GM23338 (cell line): ENCODE measurements around the gene TECTA. TPM values are rescaled to one million over a fixed set of nuclear protein-coding genes. Genes with fewer than 3 reads are reported as not detected.

Experiments
- ATAC-seq: fragments of 200-7000 bp; cut with Tn5 transposase; 3 replicates; pipeline ENCODE4 v1.9.1; 2020
- DNase-seq: peaks from one replicate; pipeline ENCODE4 v3.0.0-alpha.2; 2015; ENCODE audit warnings: low spot score
- H2AFZ ChIP-seq: fragments of 200-600 bp; sonication (generic); 2 replicates; pipeline ENCODE4 v1.8.0; 2016; ENCODE audit warnings: antibody characterized with exemption, mild to moderate bottlenecking, moderate library complexity
- H3F3A ChIP-seq: fragments of 200-600 bp; sonication (generic); replicated peaks from 2 replicates; pipeline ENCODE4 v1.8.0; 2017; ENCODE audit warnings: antibody characterized with exemption, mixed run types, low read depth
- H3K27ac ChIP-seq: fragments of 200-600 bp; sonication (generic); 2 replicates; pipeline ENCODE4 v1.6.1; 2016; ENCODE audit warnings: low read depth
- H3K27me3 ChIP-seq: fragments of 200-600 bp; sonication (generic); 2 replicates; pipeline ENCODE4 v1.8.0; 2016; ENCODE audit warnings: mild to moderate bottlenecking, mixed run types, moderate library complexity; ENCODE audit not compliant: insufficient read depth
- H3K36me3 ChIP-seq: fragments of 200-600 bp; sonication (generic); 2 replicates; pipeline ENCODE4 v1.8.0; 2016; ENCODE audit warnings: mild to moderate bottlenecking; ENCODE audit not compliant: insufficient read depth
- H3K4me1 ChIP-seq: fragments of 200-600 bp; sonication (generic); 2 replicates; pipeline ENCODE4 v1.8.0; 2016; ENCODE audit warnings: mild to moderate bottlenecking, moderate library complexity; ENCODE audit not compliant: insufficient read depth
- H3K4me2 ChIP-seq: fragments of 200-600 bp; sonication (generic); 2 replicates; pipeline ENCODE4 v1.7.1; 2017; ENCODE audit warnings: mixed run types
- H3K4me3 ChIP-seq: fragments of 200-600 bp; sonication (generic); 2 replicates; pipeline ENCODE4 v1.6.1; 2016; ENCODE audit warnings: mixed run types
- H3K79me2 ChIP-seq: fragments of 200-600 bp; sonication (generic); replicated peaks from 2 replicates; pipeline ENCODE4 v1.8.0; 2017; ENCODE audit warnings: mild to moderate bottlenecking; ENCODE audit not compliant: insufficient read depth
- H3K9me2 ChIP-seq: fragments of 200-600 bp; sonication (generic); 2 replicates; pipeline ENCODE4 v1.8.0; 2017; ENCODE audit not compliant: insufficient read depth
- H4K20me1 ChIP-seq: fragments of 200-600 bp; sonication (generic); replicated peaks from 2 replicates; pipeline ENCODE4 v1.8.0; 2017; ENCODE audit warnings: mild to moderate bottlenecking; ENCODE audit not compliant: insufficient read depth
- H3K27ac Mint-ChIP-seq: 2 replicates; pipeline ENCODE4 v1.8.0; 2020; ENCODE audit warnings: inconsistent platforms, mild to moderate bottlenecking, moderate library complexity, mixed read lengths
- H3K27me3 Mint-ChIP-seq: 3 replicates; pipeline ENCODE4 v1.8.0; 2022; ENCODE audit warnings: low read depth, mild to moderate bottlenecking, moderate library complexity, mixed read lengths, inconsistent platforms; ENCODE audit not compliant: insufficient read depth, poor library complexity
- H3K36me3 Mint-ChIP-seq: 3 replicates; pipeline ENCODE4 v1.8.0; 2021; ENCODE audit warnings: low read depth, mild to moderate bottlenecking, inconsistent platforms, moderate library complexity, mixed read lengths
- H3K4me1 Mint-ChIP-seq: 3 replicates; pipeline ENCODE4 v1.8.0; 2020; ENCODE audit warnings: mild to moderate bottlenecking, inconsistent platforms, mixed read lengths
- H3K4me3 Mint-ChIP-seq: 3 replicates; pipeline ENCODE4 v1.8.0; 2021; ENCODE audit warnings: moderate library complexity, mild to moderate bottlenecking, inconsistent platforms, mixed read lengths
- H3K9me3 Mint-ChIP-seq: 3 replicates; pipeline ENCODE4 v1.8.0; 2020; ENCODE audit warnings: moderate library complexity, mild to moderate bottlenecking, inconsistent platforms, mixed read lengths
- EZH2 ChIP-seq: fragments of 200-600 bp; sonication (generic); IDR thresholded peaks from one replicate; pipeline ENCODE4 v1.8.0; 2017; ENCODE audit warnings: antibody characterized with exemption, mild to moderate bottlenecking, low read depth; ENCODE audit not compliant: unreplicated experiment
- JUNB ChIP-seq: IDR thresholded peaks from one replicate; pipeline ENCODE4 v1.6.1; 2016; ENCODE audit warnings: antibody characterized with exemption; ENCODE audit not compliant: unreplicated experiment
- NANOG ChIP-seq: IDR thresholded peaks from 2 replicates; pipeline ENCODE4 v1.6.1; 2016; ENCODE audit warnings: antibody characterized with exemption, borderline replicate concordance
- ZNF114 ChIP-seq: fragments of 250-450 bp; sonication (Bioruptor Pico); IDR thresholded peaks from 2 replicates; pipeline ENCODE4 v1.5.0; 2020; ENCODE audit warnings: mild to moderate bottlenecking, moderate library complexity
- ZNF331 ChIP-seq: fragments of 250-450 bp; sonication (Bioruptor Pico); IDR thresholded peaks from 2 replicates; pipeline ENCODE4 v1.5.0; 2020; ENCODE audit warnings: low read depth, mild to moderate bottlenecking, moderate library complexity
- polyA plus RNA-seq: library from polyadenylated mRNA; unstranded; fragments of >200 nt; fragmentation: Nextera tagmentation; extraction: Ambion mirVana; gene quantifications from 2 replicates; pipeline ENCODE4 v1.2.1, GENCODE V29; 2016
- total RNA-seq: library from RNA; depleted of rRNA; stranded (reverse); fragments of >200 nt; shearing (Covaris generic); gene quantifications from 2 replicates; pipeline ENCODE4 v1.2.3, GENCODE V29; 2014
- TF ChIP-seq, protein P1 (sequence below): IDR thresholded peaks from 2 replicates; pipeline ENCODE4 v1.6.1; 2016; ENCODE audit warnings: antibody characterized with exemption
- TF ChIP-seq, protein P2 (sequence below), 2 experiments: fragments of 200-600 bp in 1 of 2; sonication (generic) in 1 of 2; conservative IDR thresholded peaks; 2 replicates each; pipeline versions ENCODE4 v1.5.1 to v1.6.1; 2016 to 2017; ENCODE audit warnings: antibody characterized with exemption in 2 of 2, low read depth in 2 of 2, mild to moderate bottlenecking in 2 of 2, moderate library complexity in 1 of 2
- TF ChIP-seq, protein P3 (sequence below): IDR thresholded peaks from one replicate; pipeline ENCODE4 v1.6.1; 2018; ENCODE audit warnings: antibody characterized with exemption; ENCODE audit not compliant: unreplicated experiment
- TF ChIP-seq, protein P4 (sequence below): fragments of 250-450 bp; sonication (Bioruptor Pico); IDR thresholded peaks from 2 replicates; pipeline ENCODE4 v1.5.0; 2020; ENCODE audit warnings: mild to moderate bottlenecking, moderate library complexity

The TECTA gene
- total and polyA plus RNA-seq, 2 experiments from 2014 or later: 0.34 to 0.69 TPM

DNA sequence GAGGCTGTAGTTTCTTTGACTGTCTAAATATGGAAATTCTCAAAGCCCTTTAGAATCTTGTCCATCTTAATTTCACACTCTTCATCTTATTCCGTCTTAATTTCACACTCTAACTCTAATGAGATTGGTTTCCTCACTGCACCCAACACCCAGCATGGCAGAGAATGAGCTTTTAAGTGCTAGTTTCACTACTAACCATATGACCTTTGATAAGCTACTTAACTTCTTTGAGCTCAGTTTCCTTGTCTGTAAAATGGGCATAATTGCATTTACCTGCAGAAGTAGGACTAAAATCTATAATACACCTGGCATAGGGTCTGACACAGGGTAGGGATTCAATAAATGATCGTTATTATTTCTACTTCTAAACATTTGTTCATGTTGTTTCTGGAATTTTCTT lies 46.8 kb upstream of the TECTA start:
- Histone ChIP-seq H4K20me1 (no peaks in the 10 kb centered on the region), H3K36me3 (peaks cover 6% of the 10 kb centered on the region; the same call in 1 of the 2 replicates), H3K9me2 (no peaks in the 10 kb centered on the region), H3K4me1 (no peaks in the 10 kb centered on the region), H3F3A (no peaks in the 10 kb centered on the region), H3K27ac (no peak overlapping the region), H3K27me3 (no peaks in the 10 kb centered on the region), H3K79me2 (no peaks in the 10 kb centered on the region), H3K4me2 (no peak overlapping the region), H2AFZ (no peak overlapping the region), H3K4me3 (no peak overlapping the region)
- no peak overlapping the region for H3K27ac Mint-ChIP-seq
- H3K9me3 Mint-ChIP-seq: no peaks in the 10 kb centered on the region
- TF ChIP-seq ZNF331 (no peak), EZH2 (no peak), ZNF114 (CRISPR knock-in tag) (no peak), JUNB (no peak), NANOG (no peak)
- TF ChIP-seq, protein P1, sequence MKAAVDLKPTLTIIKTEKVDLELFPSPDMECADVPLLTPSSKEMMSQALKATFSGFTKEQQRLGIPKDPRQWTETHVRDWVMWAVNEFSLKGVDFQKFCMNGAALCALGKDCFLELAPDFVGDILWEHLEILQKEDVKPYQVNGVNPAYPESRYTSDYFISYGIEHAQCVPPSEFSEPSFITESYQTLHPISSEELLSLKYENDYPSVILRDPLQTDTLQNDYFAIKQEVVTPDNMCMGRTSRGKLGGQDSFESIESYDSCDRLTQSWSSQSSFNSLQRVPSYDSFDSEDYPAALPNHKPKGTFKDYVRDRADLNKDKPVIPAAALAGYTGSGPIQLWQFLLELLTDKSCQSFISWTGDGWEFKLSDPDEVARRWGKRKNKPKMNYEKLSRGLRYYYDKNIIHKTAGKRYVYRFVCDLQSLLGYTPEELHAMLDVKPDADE: no peak
- TF ChIP-seq, protein P2, sequence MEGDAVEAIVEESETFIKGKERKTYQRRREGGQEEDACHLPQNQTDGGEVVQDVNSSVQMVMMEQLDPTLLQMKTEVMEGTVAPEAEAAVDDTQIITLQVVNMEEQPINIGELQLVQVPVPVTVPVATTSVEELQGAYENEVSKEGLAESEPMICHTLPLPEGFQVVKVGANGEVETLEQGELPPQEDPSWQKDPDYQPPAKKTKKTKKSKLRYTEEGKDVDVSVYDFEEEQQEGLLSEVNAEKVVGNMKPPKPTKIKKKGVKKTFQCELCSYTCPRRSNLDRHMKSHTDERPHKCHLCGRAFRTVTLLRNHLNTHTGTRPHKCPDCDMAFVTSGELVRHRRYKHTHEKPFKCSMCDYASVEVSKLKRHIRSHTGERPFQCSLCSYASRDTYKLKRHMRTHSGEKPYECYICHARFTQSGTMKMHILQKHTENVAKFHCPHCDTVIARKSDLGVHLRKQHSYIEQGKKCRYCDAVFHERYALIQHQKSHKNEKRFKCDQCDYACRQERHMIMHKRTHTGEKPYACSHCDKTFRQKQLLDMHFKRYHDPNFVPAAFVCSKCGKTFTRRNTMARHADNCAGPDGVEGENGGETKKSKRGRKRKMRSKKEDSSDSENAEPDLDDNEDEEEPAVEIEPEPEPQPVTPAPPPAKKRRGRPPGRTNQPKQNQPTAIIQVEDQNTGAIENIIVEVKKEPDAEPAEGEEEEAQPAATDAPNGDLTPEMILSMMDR (conservative IDR thresholded peaks at IDR 0.05; ENCODE audit: low read depth in 2 of 2): no peak
- TF ChIP-seq, protein P3, sequence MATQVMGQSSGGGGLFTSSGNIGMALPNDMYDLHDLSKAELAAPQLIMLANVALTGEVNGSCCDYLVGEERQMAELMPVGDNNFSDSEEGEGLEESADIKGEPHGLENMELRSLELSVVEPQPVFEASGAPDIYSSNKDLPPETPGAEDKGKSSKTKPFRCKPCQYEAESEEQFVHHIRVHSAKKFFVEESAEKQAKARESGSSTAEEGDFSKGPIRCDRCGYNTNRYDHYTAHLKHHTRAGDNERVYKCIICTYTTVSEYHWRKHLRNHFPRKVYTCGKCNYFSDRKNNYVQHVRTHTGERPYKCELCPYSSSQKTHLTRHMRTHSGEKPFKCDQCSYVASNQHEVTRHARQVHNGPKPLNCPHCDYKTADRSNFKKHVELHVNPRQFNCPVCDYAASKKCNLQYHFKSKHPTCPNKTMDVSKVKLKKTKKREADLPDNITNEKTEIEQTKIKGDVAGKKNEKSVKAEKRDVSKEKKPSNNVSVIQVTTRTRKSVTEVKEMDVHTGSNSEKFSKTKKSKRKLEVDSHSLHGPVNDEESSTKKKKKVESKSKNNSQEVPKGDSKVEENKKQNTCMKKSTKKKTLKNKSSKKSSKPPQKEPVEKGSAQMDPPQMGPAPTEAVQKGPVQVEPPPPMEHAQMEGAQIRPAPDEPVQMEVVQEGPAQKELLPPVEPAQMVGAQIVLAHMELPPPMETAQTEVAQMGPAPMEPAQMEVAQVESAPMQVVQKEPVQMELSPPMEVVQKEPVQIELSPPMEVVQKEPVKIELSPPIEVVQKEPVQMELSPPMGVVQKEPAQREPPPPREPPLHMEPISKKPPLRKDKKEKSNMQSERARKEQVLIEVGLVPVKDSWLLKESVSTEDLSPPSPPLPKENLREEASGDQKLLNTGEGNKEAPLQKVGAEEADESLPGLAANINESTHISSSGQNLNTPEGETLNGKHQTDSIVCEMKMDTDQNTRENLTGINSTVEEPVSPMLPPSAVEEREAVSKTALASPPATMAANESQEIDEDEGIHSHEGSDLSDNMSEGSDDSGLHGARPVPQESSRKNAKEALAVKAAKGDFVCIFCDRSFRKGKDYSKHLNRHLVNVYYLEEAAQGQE: no peak
- no peak overlapping the region for H3K4me3 Mint-ChIP-seq
- DNase-seq (no peak), ATAC-seq (no peak)
- H3K27me3 Mint-ChIP-seq: no peaks in the 10 kb centered on the region
- peaks cover 12% of the 10 kb centered on the region; the same call in 2 of the 3 replicates for H3K36me3 Mint-ChIP-seq
- no peaks in the 10 kb centered on the region for H3K4me1 Mint-ChIP-seq

DNA sequence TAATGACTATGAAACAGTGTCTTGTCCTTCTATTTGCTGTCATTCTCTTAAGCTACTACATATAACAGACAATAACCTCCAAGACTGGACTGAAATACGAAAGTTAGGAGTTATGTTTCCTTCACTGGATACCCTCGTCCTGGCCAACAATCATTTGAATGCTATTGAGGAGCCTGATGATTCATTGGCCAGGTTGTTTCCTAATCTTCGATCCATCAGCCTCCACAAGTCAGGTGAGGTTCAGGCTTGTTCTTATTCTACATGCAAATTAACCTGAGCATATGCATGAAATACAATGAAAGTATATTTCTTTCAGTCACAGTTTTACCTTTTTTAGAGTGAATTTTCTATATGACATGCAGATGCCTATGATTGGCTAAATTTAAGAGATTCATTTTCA lies 46.0 kb upstream of the TECTA start:
- H2AFZ ChIP-seq: no peak overlapping the region
- no peaks in the 10 kb centered on the region for H3K9me2 ChIP-seq
- H3K79me2 ChIP-seq: no peaks in the 10 kb centered on the region
- H3K4me3 ChIP-seq: no peak overlapping the region
- H3K27me3 Mint-ChIP-seq: no peaks in the 10 kb centered on the region
- peaks cover 14% of the 10 kb centered on the region; the same call in 2 of the 3 replicates for H3K36me3 Mint-ChIP-seq
- TF ChIP-seq, protein P4, sequence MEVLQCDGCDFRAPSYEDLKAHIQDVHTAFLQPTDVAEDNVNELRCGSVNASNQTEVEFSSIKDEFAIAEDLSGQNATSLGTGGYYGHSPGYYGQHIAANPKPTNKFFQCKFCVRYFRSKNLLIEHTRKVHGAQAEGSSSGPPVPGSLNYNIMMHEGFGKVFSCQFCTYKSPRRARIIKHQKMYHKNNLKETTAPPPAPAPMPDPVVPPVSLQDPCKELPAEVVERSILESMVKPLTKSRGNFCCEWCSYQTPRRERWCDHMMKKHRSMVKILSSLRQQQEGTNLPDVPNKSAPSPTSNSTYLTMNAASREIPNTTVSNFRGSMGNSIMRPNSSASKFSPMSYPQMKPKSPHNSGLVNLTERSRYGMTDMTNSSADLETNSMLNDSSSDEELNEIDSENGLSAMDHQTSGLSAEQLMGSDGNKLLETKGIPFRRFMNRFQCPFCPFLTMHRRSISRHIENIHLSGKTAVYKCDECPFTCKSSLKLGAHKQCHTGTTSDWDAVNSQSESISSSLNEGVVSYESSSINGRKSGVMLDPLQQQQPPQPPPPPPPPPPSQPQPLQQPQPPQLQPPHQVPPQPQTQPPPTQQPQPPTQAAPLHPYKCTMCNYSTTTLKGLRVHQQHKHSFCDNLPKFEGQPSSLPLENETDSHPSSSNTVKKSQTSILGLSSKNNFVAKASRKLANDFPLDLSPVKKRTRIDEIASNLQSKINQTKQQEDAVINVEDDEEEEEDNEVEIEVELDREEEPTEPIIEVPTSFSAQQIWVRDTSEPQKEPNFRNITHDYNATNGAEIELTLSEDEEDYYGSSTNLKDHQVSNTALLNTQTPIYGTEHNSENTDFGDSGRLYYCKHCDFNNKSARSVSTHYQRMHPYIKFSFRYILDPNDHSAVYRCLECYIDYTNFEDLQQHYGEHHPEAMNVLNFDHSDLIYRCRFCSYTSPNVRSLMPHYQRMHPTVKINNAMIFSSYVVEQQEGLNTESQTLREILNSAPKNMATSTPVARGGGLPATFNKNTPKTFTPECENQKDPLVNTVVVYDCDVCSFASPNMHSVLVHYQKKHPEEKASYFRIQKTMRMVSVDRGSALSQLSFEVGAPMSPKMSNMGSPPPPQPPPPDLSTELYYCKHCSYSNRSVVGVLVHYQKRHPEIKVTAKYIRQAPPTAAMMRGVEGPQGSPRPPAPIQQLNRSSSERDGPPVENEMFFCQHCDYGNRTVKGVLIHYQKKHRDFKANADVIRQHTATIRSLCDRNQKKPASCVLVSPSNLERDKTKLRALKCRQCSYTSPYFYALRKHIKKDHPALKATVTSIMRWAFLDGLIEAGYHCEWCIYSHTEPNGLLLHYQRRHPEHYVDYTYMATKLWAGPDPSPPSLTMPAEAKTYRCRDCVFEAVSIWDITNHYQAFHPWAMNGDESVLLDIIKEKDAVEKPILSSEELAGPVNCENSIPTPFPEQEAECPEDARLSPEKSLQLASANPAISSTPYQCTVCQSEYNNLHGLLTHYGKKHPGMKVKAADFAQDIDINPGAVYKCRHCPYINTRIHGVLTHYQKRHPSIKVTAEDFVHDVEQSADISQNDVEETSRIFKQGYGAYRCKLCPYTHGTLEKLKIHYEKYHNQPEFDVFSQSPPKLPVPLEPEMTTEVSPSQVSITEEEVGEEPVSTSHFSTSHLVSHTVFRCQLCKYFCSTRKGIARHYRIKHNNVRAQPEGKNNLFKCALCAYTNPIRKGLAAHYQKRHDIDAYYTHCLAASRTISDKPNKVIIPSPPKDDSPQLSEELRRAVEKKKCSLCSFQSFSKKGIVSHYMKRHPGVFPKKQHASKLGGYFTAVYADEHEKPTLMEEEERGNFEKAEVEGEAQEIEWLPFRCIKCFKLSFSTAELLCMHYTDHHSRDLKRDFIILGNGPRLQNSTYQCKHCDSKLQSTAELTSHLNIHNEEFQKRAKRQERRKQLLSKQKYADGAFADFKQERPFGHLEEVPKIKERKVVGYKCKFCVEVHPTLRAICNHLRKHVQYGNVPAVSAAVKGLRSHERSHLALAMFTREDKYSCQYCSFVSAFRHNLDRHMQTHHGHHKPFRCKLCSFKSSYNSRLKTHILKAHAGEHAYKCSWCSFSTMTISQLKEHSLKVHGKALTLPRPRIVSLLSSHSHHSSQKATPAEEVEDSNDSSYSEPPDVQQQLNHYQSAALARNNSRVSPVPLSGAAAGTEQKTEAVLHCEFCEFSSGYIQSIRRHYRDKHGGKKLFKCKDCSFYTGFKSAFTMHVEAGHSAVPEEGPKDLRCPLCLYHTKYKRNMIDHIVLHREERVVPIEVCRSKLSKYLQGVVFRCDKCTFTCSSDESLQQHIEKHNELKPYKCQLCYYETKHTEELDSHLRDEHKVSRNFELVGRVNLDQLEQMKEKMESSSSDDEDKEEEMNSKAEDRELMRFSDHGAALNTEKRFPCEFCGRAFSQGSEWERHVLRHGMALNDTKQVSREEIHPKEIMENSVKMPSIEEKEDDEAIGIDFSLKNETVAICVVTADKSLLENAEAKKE: no peak
- H3K27ac Mint-ChIP-seq: no peak overlapping the region
- no peaks in the 10 kb centered on the region for H3K4me1 ChIP-seq
- H3K27me3 ChIP-seq: no peaks in the 10 kb centered on the region
- H3K4me2 ChIP-seq: no peak overlapping the region
- peaks cover 6% of the 10 kb centered on the region; the same call in 1 of the 2 replicates for H3K36me3 ChIP-seq
- H4K20me1 ChIP-seq: no peaks in the 10 kb centered on the region
- ATAC-seq (no peak), DNase-seq (no peak)
- H3K4me3 Mint-ChIP-seq: no peak overlapping the region
- H3F3A ChIP-seq: no peaks in the 10 kb centered on the region
- H3K27ac ChIP-seq: no peak overlapping the region
- H3K9me3 Mint-ChIP-seq: no peaks in the 10 kb centered on the region
- no peaks in the 10 kb centered on the region for H3K4me1 Mint-ChIP-seq
